Tibial nerve (tissue), 4 donors: ENCODE results near the gene FGFR1OP2.

ENCODE experiments used
- EP300 ChIP-seq, 2 donors: sonication (generic); formaldehyde crosslinking; IDR thresholded peaks; one replicate each; pipeline ENCODE4 v1.6.1; 2017; ENCODE audit warnings: antibody characterized with exemption in 2 of 2, mild to moderate bottlenecking in 1 of 2
- POLR2A ChIP-seq, 2 donors: fragments of 450-650 bp; IDR thresholded peaks; one replicate each; pipeline ENCODE4 v1.6.1; 2017; ENCODE audit warnings: antibody characterized with exemption in 2 of 2, mild to moderate bottlenecking in 2 of 2, moderate library complexity in 2 of 2
- TF ChIP-seq, protein P1 (sequence below), 5 experiments: fragments of 200-600 bp in 3 of 5; fragments of 450-650 bp in 2 of 5; sonication (generic) in 3 of 5; IDR thresholded peaks; one replicate each; pipeline ENCODE4 v1.5.1; 2016 to 2019; ENCODE audit warnings: antibody characterized with exemption in 5 of 5, mild to moderate bottlenecking in 3 of 5, moderate library complexity in 2 of 5

- TF ChIP-seq, protein P1, sequence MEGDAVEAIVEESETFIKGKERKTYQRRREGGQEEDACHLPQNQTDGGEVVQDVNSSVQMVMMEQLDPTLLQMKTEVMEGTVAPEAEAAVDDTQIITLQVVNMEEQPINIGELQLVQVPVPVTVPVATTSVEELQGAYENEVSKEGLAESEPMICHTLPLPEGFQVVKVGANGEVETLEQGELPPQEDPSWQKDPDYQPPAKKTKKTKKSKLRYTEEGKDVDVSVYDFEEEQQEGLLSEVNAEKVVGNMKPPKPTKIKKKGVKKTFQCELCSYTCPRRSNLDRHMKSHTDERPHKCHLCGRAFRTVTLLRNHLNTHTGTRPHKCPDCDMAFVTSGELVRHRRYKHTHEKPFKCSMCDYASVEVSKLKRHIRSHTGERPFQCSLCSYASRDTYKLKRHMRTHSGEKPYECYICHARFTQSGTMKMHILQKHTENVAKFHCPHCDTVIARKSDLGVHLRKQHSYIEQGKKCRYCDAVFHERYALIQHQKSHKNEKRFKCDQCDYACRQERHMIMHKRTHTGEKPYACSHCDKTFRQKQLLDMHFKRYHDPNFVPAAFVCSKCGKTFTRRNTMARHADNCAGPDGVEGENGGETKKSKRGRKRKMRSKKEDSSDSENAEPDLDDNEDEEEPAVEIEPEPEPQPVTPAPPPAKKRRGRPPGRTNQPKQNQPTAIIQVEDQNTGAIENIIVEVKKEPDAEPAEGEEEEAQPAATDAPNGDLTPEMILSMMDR (IDR thresholded peaks at IDR 0.05) = no peak
- TF ChIP-seq POLR2A (IDR thresholded peaks at IDR 0.05) = no peak
- no peak for TF ChIP-seq EP300 (IDR thresholded peaks at IDR 0.05)
These were observed 33.7 kb downstream of the FGFR1OP2 start for GRCh38 chr12:26971963-26972362.
